ENCODE results near the gene NDST3.

DNA sequence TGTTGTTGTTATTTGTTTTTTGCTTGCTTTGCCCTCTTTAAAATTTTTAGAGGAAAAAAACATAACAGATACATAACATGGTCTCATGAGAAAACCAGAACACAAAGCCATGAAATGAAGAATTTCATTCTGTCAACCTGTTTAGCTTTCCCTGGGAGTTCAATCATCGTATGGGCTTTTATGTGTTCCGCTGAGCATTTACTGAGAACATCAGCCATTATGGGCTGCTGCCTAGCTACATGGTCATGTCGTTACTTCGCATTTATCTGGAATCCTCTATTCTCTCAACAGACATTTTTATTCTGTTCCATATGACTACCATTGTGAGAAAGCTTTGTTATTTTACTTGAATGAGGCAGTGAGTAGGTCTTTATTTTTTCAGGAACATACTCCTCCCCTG, 51.4 kb downstream of the NDST3 start:
- TF ChIP-seq POLR2AphosphoS5 (IDR thresholded peaks at IDR 0.05; ENCODE audit: low read depth) (no peak), SPI1 (IDR thresholded peaks at IDR 0.05; ENCODE audit: borderline replicate concordance, low read depth) (no peak), GABPA (IDR thresholded peaks at IDR 0.05; ENCODE audit: low read depth) (no peak)
- TF ChIP-seq, protein P1, sequence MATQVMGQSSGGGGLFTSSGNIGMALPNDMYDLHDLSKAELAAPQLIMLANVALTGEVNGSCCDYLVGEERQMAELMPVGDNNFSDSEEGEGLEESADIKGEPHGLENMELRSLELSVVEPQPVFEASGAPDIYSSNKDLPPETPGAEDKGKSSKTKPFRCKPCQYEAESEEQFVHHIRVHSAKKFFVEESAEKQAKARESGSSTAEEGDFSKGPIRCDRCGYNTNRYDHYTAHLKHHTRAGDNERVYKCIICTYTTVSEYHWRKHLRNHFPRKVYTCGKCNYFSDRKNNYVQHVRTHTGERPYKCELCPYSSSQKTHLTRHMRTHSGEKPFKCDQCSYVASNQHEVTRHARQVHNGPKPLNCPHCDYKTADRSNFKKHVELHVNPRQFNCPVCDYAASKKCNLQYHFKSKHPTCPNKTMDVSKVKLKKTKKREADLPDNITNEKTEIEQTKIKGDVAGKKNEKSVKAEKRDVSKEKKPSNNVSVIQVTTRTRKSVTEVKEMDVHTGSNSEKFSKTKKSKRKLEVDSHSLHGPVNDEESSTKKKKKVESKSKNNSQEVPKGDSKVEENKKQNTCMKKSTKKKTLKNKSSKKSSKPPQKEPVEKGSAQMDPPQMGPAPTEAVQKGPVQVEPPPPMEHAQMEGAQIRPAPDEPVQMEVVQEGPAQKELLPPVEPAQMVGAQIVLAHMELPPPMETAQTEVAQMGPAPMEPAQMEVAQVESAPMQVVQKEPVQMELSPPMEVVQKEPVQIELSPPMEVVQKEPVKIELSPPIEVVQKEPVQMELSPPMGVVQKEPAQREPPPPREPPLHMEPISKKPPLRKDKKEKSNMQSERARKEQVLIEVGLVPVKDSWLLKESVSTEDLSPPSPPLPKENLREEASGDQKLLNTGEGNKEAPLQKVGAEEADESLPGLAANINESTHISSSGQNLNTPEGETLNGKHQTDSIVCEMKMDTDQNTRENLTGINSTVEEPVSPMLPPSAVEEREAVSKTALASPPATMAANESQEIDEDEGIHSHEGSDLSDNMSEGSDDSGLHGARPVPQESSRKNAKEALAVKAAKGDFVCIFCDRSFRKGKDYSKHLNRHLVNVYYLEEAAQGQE (IDR thresholded peaks at IDR 0.05; ENCODE audit: insufficient replicate concordance, low read depth): no peak
- TF ChIP-seq, protein P2, sequence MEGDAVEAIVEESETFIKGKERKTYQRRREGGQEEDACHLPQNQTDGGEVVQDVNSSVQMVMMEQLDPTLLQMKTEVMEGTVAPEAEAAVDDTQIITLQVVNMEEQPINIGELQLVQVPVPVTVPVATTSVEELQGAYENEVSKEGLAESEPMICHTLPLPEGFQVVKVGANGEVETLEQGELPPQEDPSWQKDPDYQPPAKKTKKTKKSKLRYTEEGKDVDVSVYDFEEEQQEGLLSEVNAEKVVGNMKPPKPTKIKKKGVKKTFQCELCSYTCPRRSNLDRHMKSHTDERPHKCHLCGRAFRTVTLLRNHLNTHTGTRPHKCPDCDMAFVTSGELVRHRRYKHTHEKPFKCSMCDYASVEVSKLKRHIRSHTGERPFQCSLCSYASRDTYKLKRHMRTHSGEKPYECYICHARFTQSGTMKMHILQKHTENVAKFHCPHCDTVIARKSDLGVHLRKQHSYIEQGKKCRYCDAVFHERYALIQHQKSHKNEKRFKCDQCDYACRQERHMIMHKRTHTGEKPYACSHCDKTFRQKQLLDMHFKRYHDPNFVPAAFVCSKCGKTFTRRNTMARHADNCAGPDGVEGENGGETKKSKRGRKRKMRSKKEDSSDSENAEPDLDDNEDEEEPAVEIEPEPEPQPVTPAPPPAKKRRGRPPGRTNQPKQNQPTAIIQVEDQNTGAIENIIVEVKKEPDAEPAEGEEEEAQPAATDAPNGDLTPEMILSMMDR (IDR thresholded peaks at IDR 0.05; ENCODE audit: insufficient read depth, low read length): no peak
